Hepatocyte (in vitro differentiated cells): ENCODE measurements around the gene RAPSN. TPM values are rescaled to one million over a fixed set of nuclear protein-coding genes. Genes with fewer than 3 reads are reported as not detected.

Source experiments
- DNase-seq: peaks from one replicate; pipeline ENCODE4 v3.0.0-alpha.2; 2016; ENCODE audit warnings: low spot score
- H2AFZ ChIP-seq: fragments of 200-600 bp; sonication (generic); 2 replicates; pipeline ENCODE4 v1.6.0; 2016; ENCODE audit warnings: antibody characterized with exemption, mild to moderate bottlenecking
- H3K27ac ChIP-seq: fragments of 200-600 bp; sonication (generic); 2 replicates; pipeline ENCODE4 v1.5.1; 2016; ENCODE audit warnings: mild to moderate bottlenecking
- H3K27me3 ChIP-seq: fragments of 200-600 bp; sonication (generic); 2 replicates; pipeline ENCODE4 v1.6.1; 2016
- H3K36me3 ChIP-seq: fragments of 200-600 bp; sonication (generic); replicated peaks from 2 replicates; pipeline ENCODE4 v1.5.1; 2016; ENCODE audit warnings: low read depth; ENCODE audit not compliant: insufficient read depth
- H3K4me1 ChIP-seq: fragments of 200-600 bp; sonication (generic); 2 replicates; pipeline ENCODE4 v1.5.1; 2016; ENCODE audit warnings: mild to moderate bottlenecking, moderate library complexity; ENCODE audit not compliant: insufficient read depth
- H3K4me2 ChIP-seq: fragments of 200-600 bp; sonication (generic); 2 replicates; pipeline ENCODE4 v1.6.0; 2016
- H3K4me3 ChIP-seq: fragments of 200-600 bp; sonication (generic); 2 replicates; pipeline ENCODE4 v1.5.1; 2016; ENCODE audit warnings: mild to moderate bottlenecking
- H3K79me2 ChIP-seq: fragments of 200-600 bp; sonication (generic); 2 replicates; pipeline ENCODE4 v1.6.0; 2017; ENCODE audit warnings: mild to moderate bottlenecking
- H3K9me2 ChIP-seq: fragments of 200-600 bp; sonication (generic); replicated peaks from 2 replicates; pipeline ENCODE4 v1.6.0; 2017; ENCODE audit warnings: mild to moderate bottlenecking; ENCODE audit not compliant: insufficient read depth
- H3K9me3 ChIP-seq: fragments of 200-600 bp; sonication (generic); 2 replicates; pipeline ENCODE4 v1.5.1; 2016; ENCODE audit warnings: low read depth, mild to moderate bottlenecking
- H4K20me1 ChIP-seq: fragments of 200-600 bp; sonication (generic); 2 replicates; pipeline ENCODE4 v1.6.0; 2016; ENCODE audit warnings: mild to moderate bottlenecking; ENCODE audit not compliant: insufficient read depth, poor library complexity, severe bottlenecking
- CTCF ChIP-seq: fragments of 200-600 bp; sonication (generic); IDR thresholded peaks from 2 replicates; pipeline ENCODE4 v1.5.1; 2016; ENCODE audit warnings: antibody characterized with exemption, mild to moderate bottlenecking; ENCODE audit not compliant: poor library complexity
- EZH2 ChIP-seq: fragments of 200-600 bp; sonication (generic); IDR thresholded peaks from 2 replicates; pipeline ENCODE4 v1.6.1; 2016; ENCODE audit warnings: antibody characterized with exemption, mild to moderate bottlenecking, borderline replicate concordance
- EZH2phosphoT487 ChIP-seq: fragments of 200-600 bp; sonication (generic); IDR thresholded peaks from one replicate; pipeline ENCODE4 v1.6.1; 2018; ENCODE audit warnings: antibody characterized with exemption, mild to moderate bottlenecking, low read depth, moderate library complexity; ENCODE audit not compliant: unreplicated experiment, severe bottlenecking
- WGBS: methylation state at CpG from one replicate; pipeline ENCODE4 v1.1.6; 2016; ENCODE audit warnings: low lambda C conversion rate; ENCODE audit errors: missing lambda C conversion rate; 5-methylcytosine and 5-hydroxymethylcytosine counted together
- polyA plus RNA-seq: library from polyadenylated mRNA; unstranded; fragments of >200 nt; fragmentation: Nextera tagmentation; extraction: Ambion mirVana; gene quantifications from 2 replicates; pipeline ENCODE4 v1.2.1, GENCODE V29; 2016
- total RNA-seq: library from RNA; depleted of rRNA; stranded (reverse); fragments of >200 nt; gene quantifications from 2 replicates; pipeline ENCODE4 v1.2.3, GENCODE V29; 2014

RAPSN gene
- total and polyA plus RNA-seq, 2 experiments from 2014 or later, result 0.46 TPM; not detected in 1

GRCh38 chr11:47466701-47467250, 17.8 kb upstream of the RAPSN start:
- Histone ChIP-seq H3K9me2 (no peaks in the 10 kb centered on the region), H3K4me1 (no peaks in the 10 kb centered on the region), H3K4me2 (no peak overlapping the region), H3K27ac (peak overlapping the region; percentile 20), H3K36me3 (no peaks in the 10 kb centered on the region), H3K79me2 (peaks cover 22% of the 10 kb centered on the region), H3K9me3 (no peaks in the 10 kb centered on the region), H3K4me3 (no peak overlapping the region), H4K20me1 (peaks cover 4% of the 10 kb centered on the region), H3K27me3 (no peaks in the 10 kb centered on the region), H2AFZ (no peak overlapping the region)
- no peak for TF ChIP-seq EZH2phosphoT487
- TF ChIP-seq CTCF, result no peak
- no peak for TF ChIP-seq EZH2
- no peak for DNase-seq
- WGBS, result 81% methylated on average over 4 of the region's 4 CpGs

- TF ChIP-seq CTCF, result no peak
- no peak for TF ChIP-seq EZH2phosphoT487
- TF ChIP-seq EZH2, result no peak
- no peak for DNase-seq
- peaks cover 22% of the 10 kb centered on the region for H3K79me2 ChIP-seq
- no peaks in the 10 kb centered on the region for H3K9me2 ChIP-seq
- peak overlapping the region; percentile 20 for H3K27ac ChIP-seq
- H3K4me3 ChIP-seq, result no peak overlapping the region
- no peak overlapping the region for H3K4me2 ChIP-seq
- H3K4me1 ChIP-seq, result no peaks in the 10 kb centered on the region
- H2AFZ ChIP-seq, result no peak overlapping the region
- H3K27me3 ChIP-seq, result no peaks in the 10 kb centered on the region
- peaks cover 4% of the 10 kb centered on the region for H4K20me1 ChIP-seq
- 78% methylated on average over 5 of the region's 5 CpGs for WGBS
- H3K36me3 ChIP-seq, result no peaks in the 10 kb centered on the region
- H3K9me3 ChIP-seq, result no peaks in the 10 kb centered on the region
These were observed 17.3 kb upstream of the RAPSN start for GRCh38 chr11:47466201-47466600.

GRCh38 chr11:47464483-47464882, 15.5 kb upstream of the RAPSN start:
- no peaks in the 10 kb centered on the region for H3K4me1 ChIP-seq
- TF ChIP-seq EZH2phosphoT487, result no peak
- TF ChIP-seq EZH2, result no peak
- no peak for TF ChIP-seq CTCF
- H3K4me2 ChIP-seq, result no peak overlapping the region
- 95% methylated on average over 5 of the region's 5 CpGs for whole genome bisulfite sequencing
- H4K20me1 ChIP-seq, result peaks cover 4% of the 10 kb centered on the region
- no peak overlapping the region for H3K27ac ChIP-seq
- no peaks in the 10 kb centered on the region for H3K9me2 ChIP-seq
- H3K79me2 ChIP-seq, result peaks cover 20% of the 10 kb centered on the region
- DNase-seq, result no peak
- H3K4me3 ChIP-seq, result no peak overlapping the region
- H3K27me3 ChIP-seq, result no peaks in the 10 kb centered on the region
- H3K9me3 ChIP-seq, result no peaks in the 10 kb centered on the region
- no peaks in the 10 kb centered on the region for H3K36me3 ChIP-seq
- H2AFZ ChIP-seq, result no peak overlapping the region

- Histone ChIP-seq H3K9me2 (no peaks in the 10 kb centered on the region), H3K4me2 (no peak overlapping the region), H3K79me2 (peaks cover 8% of the 10 kb centered on the region), H2AFZ (no peak overlapping the region), H3K4me3 (no peak overlapping the region), H3K27ac (no peak overlapping the region), H3K36me3 (no peaks in the 10 kb centered on the region), H3K27me3 (no peaks in the 10 kb centered on the region), H3K4me1 (no peaks in the 10 kb centered on the region), H3K9me3 (no peaks in the 10 kb centered on the region), H4K20me1 (no peaks in the 10 kb centered on the region)
- no peak for TF ChIP-seq CTCF
- TF ChIP-seq EZH2, result no peak
- no peak for TF ChIP-seq EZH2phosphoT487
- 96% methylated on average over 7 of the region's 7 CpGs for WGBS
- no peak for DNase-seq
These were observed 12.9 kb upstream of the RAPSN start for GRCh38 chr11:47461876-47462275.
